DOHH2 (cell line): Measurements from ENCODE around the gene ZNF316.

ENCODE experiments used
- H3F3A ChIP-seq: fragments of 200-600 bp; sonication (generic), shearing (Covaris generic); 2 replicates; pipeline ENCODE4 v1.6.0; 2016; ENCODE audit warnings: antibody characterized with exemption, mild to moderate bottlenecking; ENCODE audit not compliant: control insufficient read depth, insufficient read depth
- H3K27ac ChIP-seq: fragments of 200-600 bp; sonication (generic); 2 replicates; pipeline ENCODE4 v1.5.1; 2014; ENCODE audit warnings: low read depth, mild to moderate bottlenecking, low read length, moderate library complexity
- H3K27me3 ChIP-seq: fragments of 200-600 bp; sonication (generic); 2 replicates; pipeline ENCODE4 v1.6.1; 2014; ENCODE audit warnings: mild to moderate bottlenecking, low read length, mixed read lengths; ENCODE audit not compliant: control insufficient read depth
- H3K36me3 ChIP-seq: fragments of 200-600 bp; sonication (generic); 2 replicates; pipeline ENCODE4 v1.6.1; 2014; ENCODE audit warnings: mild to moderate bottlenecking, low read length, moderate library complexity, mixed read lengths; ENCODE audit not compliant: control insufficient read depth
- H3K4me1 ChIP-seq: fragments of 200-600 bp; sonication (generic); 2 replicates; pipeline ENCODE4 v1.6.1; 2014; ENCODE audit warnings: mild to moderate bottlenecking, low read length, mixed read lengths; ENCODE audit not compliant: control insufficient read depth
- H3K4me2 ChIP-seq: fragments of 200-600 bp; sonication (generic); 2 replicates; pipeline ENCODE4 v1.6.0; 2014; ENCODE audit warnings: mild to moderate bottlenecking, low read length, moderate library complexity
- H3K4me3 ChIP-seq: fragments of 200-600 bp; sonication (generic); 2 replicates; pipeline ENCODE4 v1.5.1; 2014; ENCODE audit warnings: mild to moderate bottlenecking, low read length, mixed read lengths
- H3K79me2 ChIP-seq: fragments of 200-600 bp; sonication (generic); 2 replicates; pipeline ENCODE4 v1.6.1; 2014; ENCODE audit warnings: mild to moderate bottlenecking, low read length, mixed read lengths; ENCODE audit not compliant: control insufficient read depth
- H3K9me2 ChIP-seq: fragments of 200-600 bp; sonication (generic); replicated peaks from 2 replicates; pipeline ENCODE4 v1.6.1; 2014; ENCODE audit warnings: mild to moderate bottlenecking, low read length, mixed read lengths; ENCODE audit not compliant: control insufficient read depth
- H3K9me3 ChIP-seq: fragments of 200-600 bp; sonication (generic); 2 replicates; pipeline ENCODE4 v1.6.1; 2014; ENCODE audit warnings: antibody characterized with exemption, low read length, mixed read lengths; ENCODE audit not compliant: control insufficient read depth, insufficient read depth
- H4K20me1 ChIP-seq: fragments of 200-600 bp; sonication (generic); 2 replicates; pipeline ENCODE4 v1.6.0; 2014; ENCODE audit warnings: low read depth, mild to moderate bottlenecking, antibody characterized with exemption, low read length, moderate library complexity; ENCODE audit not compliant: control insufficient read depth, insufficient read depth
- CTCF ChIP-seq: fragments of 200-600 bp; sonication (generic); IDR thresholded peaks from one replicate; pipeline ENCODE4 v1.5.1; 2014; ENCODE audit warnings: antibody characterized with exemption, mild to moderate bottlenecking, low read depth, low read length; ENCODE audit not compliant: poor library complexity, severe bottlenecking
- EZH2phosphoT487 ChIP-seq: fragments of 200-600 bp; sonication (generic); IDR thresholded peaks from 2 replicates; pipeline ENCODE4 v1.6.1; 2017; ENCODE audit warnings: borderline replicate concordance, mild to moderate bottlenecking, antibody characterized with exemption, low read length, moderate library complexity, mixed read lengths

Gene ZNF316

GRCh38 chr7:6621195-6622133, 15.7 kb upstream of the ZNF316 start:
- Histone ChIP-seq H3K27ac (no peak overlapping the region), H4K20me1 (no peaks in the 10 kb centered on the region), H3K4me3 (no peak overlapping the region), H3K27me3 (peaks cover 36% of the 10 kb centered on the region), H3K4me1 (peaks cover 11% of the 10 kb centered on the region), H3K9me2 (no peaks in the 10 kb centered on the region), H3K79me2 (no peaks in the 10 kb centered on the region), H3F3A (no peaks in the 10 kb centered on the region), H3K36me3 (no peaks in the 10 kb centered on the region), H3K4me2 (no peak overlapping the region), H3K9me3 (no peaks in the 10 kb centered on the region)
- TF ChIP-seq CTCF (no peak), EZH2phosphoT487 (no peak)

- Histone ChIP-seq H3K27ac (no peak overlapping the region), H3K9me3 (no peaks in the 10 kb centered on the region), H3K36me3 (no peaks in the 10 kb centered on the region), H3K4me3 (no peak overlapping the region), H3K4me2 (no peak overlapping the region), H3K79me2 (no peaks in the 10 kb centered on the region), H4K20me1 (no peaks in the 10 kb centered on the region), H3K9me2 (no peaks in the 10 kb centered on the region), H3F3A (no peaks in the 10 kb centered on the region), H3K4me1 (peaks cover 11% of the 10 kb centered on the region), H3K27me3 (peaks cover 30% of the 10 kb centered on the region)
- TF ChIP-seq EZH2phosphoT487 (no peak), CTCF (no peak)
Observed at GRCh38 chr7:6622134-6622710, 14.9 kb upstream of the ZNF316 start.

- Histone ChIP-seq H3F3A (no peaks in the 10 kb centered on the region), H3K9me3 (no peaks in the 10 kb centered on the region), H3K4me3 (peak overlapping the region; percentile 1; the same call in 1 of the 2 replicates), H3K27me3 (peaks cover 17% of the 10 kb centered on the region), H3K36me3 (no peaks in the 10 kb centered on the region), H4K20me1 (no peaks in the 10 kb centered on the region), H3K4me1 (peaks cover 11% of the 10 kb centered on the region), H3K9me2 (no peaks in the 10 kb centered on the region), H3K79me2 (no peaks in the 10 kb centered on the region), H3K4me2 (peak overlapping the region; percentile 35), H3K27ac (no peak overlapping the region)
- TF ChIP-seq CTCF (no peak), EZH2phosphoT487 (no peak)
Observed at GRCh38 chr7:6623589-6624245, 13.4 kb upstream of the ZNF316 start.
